Measurements from ENCODE around the gene CTNNA3.

GRCh38 chr10:66258693-66259092 is 1437.3 kb downstream of the CTNNA3 start:
- TF ChIP-seq CTCF (IDR thresholded peaks at IDR 0.05) (no peak), POLR2A (IDR thresholded peaks at IDR 0.05) (no peak)
